DOHH2 (cell line): ENCODE data around the gene STT3B.

ENCODE experiments used
- EZH2phosphoT487 ChIP-seq: fragments of 200-600 bp; sonication (generic); IDR thresholded peaks from 2 replicates; pipeline ENCODE4 v1.6.1; 2017; ENCODE audit warnings: borderline replicate concordance, mild to moderate bottlenecking, antibody characterized with exemption, low read length, moderate library complexity, mixed read lengths
- TF ChIP-seq, protein P1 (sequence below): fragments of 200-600 bp; sonication (generic); IDR thresholded peaks from one replicate; pipeline ENCODE4 v1.5.1; 2014; ENCODE audit warnings: antibody characterized with exemption, mild to moderate bottlenecking, low read depth, low read length; ENCODE audit not compliant: poor library complexity, severe bottlenecking

- TF ChIP-seq, protein P1, sequence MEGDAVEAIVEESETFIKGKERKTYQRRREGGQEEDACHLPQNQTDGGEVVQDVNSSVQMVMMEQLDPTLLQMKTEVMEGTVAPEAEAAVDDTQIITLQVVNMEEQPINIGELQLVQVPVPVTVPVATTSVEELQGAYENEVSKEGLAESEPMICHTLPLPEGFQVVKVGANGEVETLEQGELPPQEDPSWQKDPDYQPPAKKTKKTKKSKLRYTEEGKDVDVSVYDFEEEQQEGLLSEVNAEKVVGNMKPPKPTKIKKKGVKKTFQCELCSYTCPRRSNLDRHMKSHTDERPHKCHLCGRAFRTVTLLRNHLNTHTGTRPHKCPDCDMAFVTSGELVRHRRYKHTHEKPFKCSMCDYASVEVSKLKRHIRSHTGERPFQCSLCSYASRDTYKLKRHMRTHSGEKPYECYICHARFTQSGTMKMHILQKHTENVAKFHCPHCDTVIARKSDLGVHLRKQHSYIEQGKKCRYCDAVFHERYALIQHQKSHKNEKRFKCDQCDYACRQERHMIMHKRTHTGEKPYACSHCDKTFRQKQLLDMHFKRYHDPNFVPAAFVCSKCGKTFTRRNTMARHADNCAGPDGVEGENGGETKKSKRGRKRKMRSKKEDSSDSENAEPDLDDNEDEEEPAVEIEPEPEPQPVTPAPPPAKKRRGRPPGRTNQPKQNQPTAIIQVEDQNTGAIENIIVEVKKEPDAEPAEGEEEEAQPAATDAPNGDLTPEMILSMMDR = no peak
- TF ChIP-seq EZH2phosphoT487 = no peak
Measured at GRCh38 chr3:31673950-31674349, 141.2 kb downstream of the STT3B start.
